NCI-H1436 treated with DMSO at 0.1 percent for 48 hours (cell line): ENCODE results near the gene CEP85L.
"Not testable (repeated sequence)": the region's sequence is repeated elsewhere in the genome, so short reads cannot be mapped to it uniquely, and the experiment has no call there.

Experiments used
- DNase-seq: peaks from one replicate; lab custom pipeline; 2025; lab: John Stamatoyannopoulos, UW

Gene CEP85L

GRCh38 chr6:118500130-118501015 lies 151.0 kb downstream of the CEP85L start:
- DNase-seq: no peak

- DNase-seq: no peak
Observed at GRCh38 chr6:118495485-118496280, 155.7 kb downstream of the CEP85L start.

GRCh38 chr6:118494091-118494490 lies 157.3 kb downstream of the CEP85L start:
- no peak for DNase-seq

GRCh38 chr6:118489990-118490389 lies 161.4 kb downstream of the CEP85L start:
- no peak for DNase-seq

- DNase-seq: no peak
Observed at GRCh38 chr6:118488631-118489030, 162.8 kb downstream of the CEP85L start.

- DNase-seq: no peak
Observed at GRCh38 chr6:118485601-118486550, 165.5 kb downstream of the CEP85L start.

GRCh38 chr6:118476551-118476950 lies 174.8 kb downstream of the CEP85L start:
- DNase-seq: no peak

GRCh38 chr6:118473266-118473665 lies 178.1 kb downstream of the CEP85L start:
- no peak for DNase-seq

- DNase-seq: no peak
Observed at GRCh38 chr6:118469468-118469867, 181.9 kb downstream of the CEP85L start.

- DNase-seq: no peak
Observed at GRCh38 chr6:118468682-118469465, 182.5 kb downstream of the CEP85L start.

- DNase-seq: no peak
Observed at GRCh38 chr6:118467181-118467580, 184.2 kb downstream of the CEP85L start.

- DNase-seq: no peak
Observed at GRCh38 chr6:118464620-118465019, 186.8 kb downstream of the CEP85L start.

- no peak for DNase-seq
Observed at GRCh38 chr6:118460958-118461470, 190.4 kb downstream of the CEP85L start.

- DNase-seq: no peak
Observed at GRCh38 chr6:118456982-118457381, 194.4 kb downstream of the CEP85L start.

- DNase-seq: no peak
Observed at GRCh38 chr6:118451839-118452238, 199.6 kb downstream of the CEP85L start.

GRCh38 chr6:118444796-118445195 lies 206.6 kb downstream of the CEP85L start:
- no peak for DNase-seq

- DNase-seq: no peak
Observed at GRCh38 chr6:118436482-118436881, 214.9 kb downstream of the CEP85L start.

GRCh38 chr6:118434147-118434546 lies 217.2 kb downstream of the CEP85L start:
- not testable (repeated sequence) for DNase-seq

GRCh38 chr6:118421312-118421711 lies 230.1 kb downstream of the CEP85L start:
- DNase-seq: not testable (repeated sequence)

GRCh38 chr6:118419448-118420394 lies 231.7 kb downstream of the CEP85L start:
- DNase-seq: no peak
